Gastroesophageal sphincter (tissue), 3 donors: Measurements from ENCODE around the gene DLG4.

ENCODE experiments used
- EP300 ChIP-seq: sonication (generic); formaldehyde crosslinking; IDR thresholded peaks from one replicate; pipeline ENCODE4 v1.6.1; 2017; ENCODE audit warnings: antibody characterized with exemption, mild to moderate bottlenecking
- TF ChIP-seq, protein P1 (sequence below), 4 experiments: fragments of 200-600 bp in 2 of 4; fragments of 450-650 bp in 2 of 4; sonication (generic) in 1 of 4; IDR thresholded peaks; one replicate each; pipeline ENCODE4 v1.5.1; 2017 to 2019; ENCODE audit warnings: antibody characterized with exemption in 4 of 4, mild to moderate bottlenecking in 2 of 4, moderate library complexity in 2 of 4

DNA sequence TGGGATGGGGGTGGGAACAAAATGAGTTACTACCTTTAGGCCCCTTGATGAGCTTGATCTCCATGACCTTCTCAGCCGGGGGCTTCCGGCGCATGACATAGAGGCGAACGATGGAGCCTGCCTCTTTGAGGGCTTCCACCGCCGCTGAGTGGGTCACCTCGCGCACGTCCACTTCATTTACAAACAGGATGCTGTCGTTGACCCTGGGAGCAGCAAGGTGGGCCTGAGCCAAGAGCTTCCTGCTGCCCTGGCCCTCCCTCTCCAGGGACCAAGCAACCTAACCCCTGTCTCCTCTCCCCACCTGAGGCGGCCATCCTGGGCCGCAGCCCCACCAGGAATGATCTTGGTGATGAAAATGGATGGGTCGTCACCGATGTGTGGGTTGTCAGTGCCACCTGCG is 16.2 kb downstream of the DLG4 start:
- TF ChIP-seq, protein P1, sequence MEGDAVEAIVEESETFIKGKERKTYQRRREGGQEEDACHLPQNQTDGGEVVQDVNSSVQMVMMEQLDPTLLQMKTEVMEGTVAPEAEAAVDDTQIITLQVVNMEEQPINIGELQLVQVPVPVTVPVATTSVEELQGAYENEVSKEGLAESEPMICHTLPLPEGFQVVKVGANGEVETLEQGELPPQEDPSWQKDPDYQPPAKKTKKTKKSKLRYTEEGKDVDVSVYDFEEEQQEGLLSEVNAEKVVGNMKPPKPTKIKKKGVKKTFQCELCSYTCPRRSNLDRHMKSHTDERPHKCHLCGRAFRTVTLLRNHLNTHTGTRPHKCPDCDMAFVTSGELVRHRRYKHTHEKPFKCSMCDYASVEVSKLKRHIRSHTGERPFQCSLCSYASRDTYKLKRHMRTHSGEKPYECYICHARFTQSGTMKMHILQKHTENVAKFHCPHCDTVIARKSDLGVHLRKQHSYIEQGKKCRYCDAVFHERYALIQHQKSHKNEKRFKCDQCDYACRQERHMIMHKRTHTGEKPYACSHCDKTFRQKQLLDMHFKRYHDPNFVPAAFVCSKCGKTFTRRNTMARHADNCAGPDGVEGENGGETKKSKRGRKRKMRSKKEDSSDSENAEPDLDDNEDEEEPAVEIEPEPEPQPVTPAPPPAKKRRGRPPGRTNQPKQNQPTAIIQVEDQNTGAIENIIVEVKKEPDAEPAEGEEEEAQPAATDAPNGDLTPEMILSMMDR (IDR thresholded peaks at IDR 0.05) = no peak
- no peak for TF ChIP-seq EP300
